ENCODE results near the gene IRF9. TPM values are rescaled to one million over a fixed set of nuclear protein-coding genes. Genes with fewer than 3 reads are reported as not detected.

IRF9 gene
- total RNA-seq, 1 experiment from 2014 or later: 27.6 TPM

DNA sequence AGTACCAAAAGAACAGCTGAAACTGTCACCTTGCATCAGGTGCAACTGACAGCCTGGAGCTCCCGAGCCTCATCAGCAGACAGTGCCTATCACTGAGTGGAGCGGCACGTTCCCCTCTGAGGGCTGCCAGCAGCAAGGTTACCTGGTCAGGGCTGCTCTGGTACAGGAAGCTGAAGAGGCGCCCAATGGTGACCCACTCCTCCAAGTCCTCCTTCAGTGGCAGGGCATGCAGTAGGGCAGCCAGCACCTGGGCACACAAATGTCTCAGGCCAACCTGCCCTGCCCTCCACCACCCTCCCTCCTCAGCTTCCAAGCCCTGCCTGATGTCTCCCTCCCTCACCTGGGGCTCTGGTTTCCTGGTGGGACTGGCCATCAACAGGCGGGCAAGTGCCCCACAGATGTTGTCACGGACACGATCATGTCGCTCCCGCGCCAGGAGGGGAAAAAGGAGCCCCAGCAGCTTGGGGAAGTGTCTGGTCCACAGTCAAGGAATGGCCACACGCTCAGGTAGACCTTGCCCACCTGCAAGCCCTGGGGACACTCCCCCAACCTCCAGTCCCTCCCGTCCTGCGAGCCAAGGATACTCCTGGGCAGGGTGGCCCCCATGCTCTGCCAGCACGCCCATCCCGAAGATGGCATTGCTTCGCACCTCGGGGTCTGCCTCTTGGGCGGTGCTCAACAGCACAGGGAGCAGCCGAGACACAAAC is 20.5 kb downstream of the IRF9 start:
- H2BK5ac ChIP-seq (ENCODE audit: insufficient read length, low read length): no peak overlapping the region
- no peak overlapping the region for H3K4me2 ChIP-seq (ENCODE audit: insufficient read depth, insufficient read length, low read length)
- H3K56ac ChIP-seq (ENCODE audit: insufficient read length, low read depth, low read length): no peak overlapping the region
- H3K18ac ChIP-seq (ENCODE audit: insufficient read length, low read depth, low read length): no peak overlapping the region
- H2BK20ac ChIP-seq (ENCODE audit: low read depth, low read length, poor library complexity, severe bottlenecking): no peak overlapping the region
- no peak overlapping the region for H2BK12ac ChIP-seq (ENCODE audit: insufficient read length, low read depth, low read length)
- no peak overlapping the region for H3K4me3 Mint-ChIP-seq
- no CpG with 5 or more reads among the region's 19 CpGs for WGBS (ENCODE audit: extremely low coverage, insufficient read length, low lambda C conversion rate)
- H3K27me3 ChIP-seq (ENCODE audit: insufficient read depth, low read length): no peaks in the 10 kb centered on the region
- H3K9me3 ChIP-seq (ENCODE audit: control insufficient read depth, low read depth, low read length): no peaks in the 10 kb centered on the region
- H4K20me1 ChIP-seq (ENCODE audit: control insufficient read depth, insufficient read depth, insufficient read length): no peaks in the 10 kb centered on the region
- H2AK5ac ChIP-seq (ENCODE audit: insufficient read length, low read length): no peak overlapping the region
- no peak overlapping the region for H3K27ac Mint-ChIP-seq
- H4K8ac ChIP-seq (replicated peaks; ENCODE audit: insufficient read length, low read depth, low read length): no peak overlapping the region
- H3K27me3 Mint-ChIP-seq (ENCODE audit: low read depth): no peaks in the 10 kb centered on the region; the same call in 1 of the 2 replicates
- no peaks in the 10 kb centered on the region for H3K79me1 ChIP-seq (ENCODE audit: insufficient read depth, low read depth, low read length, poor library complexity, severe bottlenecking)
- H3K4ac ChIP-seq (ENCODE audit: low read depth, low read length): no peak overlapping the region
- H3K36me3 Mint-ChIP-seq (ENCODE audit: insufficient read depth in 1 of 3, low read depth in 3 of 3): peaks cover 44 to 92% (median 79%) of the 10 kb centered on the region in 3 experiments
- H3T11ph ChIP-seq (ENCODE audit: low read length): no peak overlapping the region
- H2AFZ ChIP-seq (ENCODE audit: low read length): no peak overlapping the region
- H2BK15ac ChIP-seq (ENCODE audit: low read depth, low read length): no peak overlapping the region
- no peak overlapping the region for H3K23ac ChIP-seq (ENCODE audit: insufficient read length, low read depth, low read length)
- TF ChIP-seq, protein P1, sequence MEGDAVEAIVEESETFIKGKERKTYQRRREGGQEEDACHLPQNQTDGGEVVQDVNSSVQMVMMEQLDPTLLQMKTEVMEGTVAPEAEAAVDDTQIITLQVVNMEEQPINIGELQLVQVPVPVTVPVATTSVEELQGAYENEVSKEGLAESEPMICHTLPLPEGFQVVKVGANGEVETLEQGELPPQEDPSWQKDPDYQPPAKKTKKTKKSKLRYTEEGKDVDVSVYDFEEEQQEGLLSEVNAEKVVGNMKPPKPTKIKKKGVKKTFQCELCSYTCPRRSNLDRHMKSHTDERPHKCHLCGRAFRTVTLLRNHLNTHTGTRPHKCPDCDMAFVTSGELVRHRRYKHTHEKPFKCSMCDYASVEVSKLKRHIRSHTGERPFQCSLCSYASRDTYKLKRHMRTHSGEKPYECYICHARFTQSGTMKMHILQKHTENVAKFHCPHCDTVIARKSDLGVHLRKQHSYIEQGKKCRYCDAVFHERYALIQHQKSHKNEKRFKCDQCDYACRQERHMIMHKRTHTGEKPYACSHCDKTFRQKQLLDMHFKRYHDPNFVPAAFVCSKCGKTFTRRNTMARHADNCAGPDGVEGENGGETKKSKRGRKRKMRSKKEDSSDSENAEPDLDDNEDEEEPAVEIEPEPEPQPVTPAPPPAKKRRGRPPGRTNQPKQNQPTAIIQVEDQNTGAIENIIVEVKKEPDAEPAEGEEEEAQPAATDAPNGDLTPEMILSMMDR (conservative IDR thresholded peaks at IDR 0.05): no peak
- H3K9me3 Mint-ChIP-seq: no peaks in the 10 kb centered on the region
- no peaks in the 10 kb centered on the region for H3K4me1 ChIP-seq (ENCODE audit: insufficient read depth, low read length)
- no peak overlapping the region for H3K9ac ChIP-seq (ENCODE audit: extremely low read depth, insufficient read length, low read length)
- no peak overlapping the region for H3K27ac ChIP-seq (ENCODE audit: insufficient read length, low read depth, low read length)
- no peaks in the 10 kb centered on the region for H3K79me2 ChIP-seq (ENCODE audit: insufficient read depth, low read length)
- no peak overlapping the region for H3K14ac ChIP-seq (ENCODE audit: insufficient read depth, low read length)
- H3K23me2 ChIP-seq (ENCODE audit: insufficient read length, low read depth, low read length, poor library complexity, severe bottlenecking): no peaks in the 10 kb centered on the region
- no peak overlapping the region for H4K5ac ChIP-seq (ENCODE audit: insufficient read length, low read depth, low read length)
- no peak overlapping the region for H4K91ac ChIP-seq (ENCODE audit: insufficient read length, low read depth, low read length)
- DNase-seq: no peak
- H3K4me1 Mint-ChIP-seq: no peaks in the 10 kb centered on the region
- H2BK120ac ChIP-seq (ENCODE audit: low read depth, low read length, poor library complexity, severe bottlenecking): no peak overlapping the region

Measured in H9 (cell line).